OCI-LY7 (cell line): ENCODE results near the gene MYCBPAP. TPM values are rescaled to one million over a fixed set of nuclear protein-coding genes. Genes with fewer than 3 reads are reported as not detected.
"Not testable (repeated sequence)": the region's sequence is repeated elsewhere in the genome, so short reads cannot be mapped to it uniquely, and the experiment has no call there.

ENCODE experiments used
- BruUV-seq: library from RNA; stranded (reverse); fragments of 400-500 nt; replicated peaks from 2 replicates; lab custom pipeline; 2021; lab: Mats Ljungman, UMichigan
- CTCF ChIA-PET: fragments of 300-600 bp; sonication (Branson Sonifier 250); formaldehyde crosslinking; loops from one replicate; lab custom pipeline; 2022; ENCODE audit warnings: antibody characterized with exemption; ENCODE audit not compliant: unreplicated experiment; lab: Charles Lee
- POLR2A ChIA-PET: fragments of 300-600 bp; sonication (Branson Sonifier 250); formaldehyde crosslinking; loops from one replicate; lab custom pipeline; 2022; ENCODE audit warnings: antibody characterized with exemption; lab: Charles Lee
- DNase-seq: peaks from one replicate; pipeline ENCODE4 v3.0.0-alpha.2; 2015; ENCODE audit warnings: low spot score
- H2AFZ ChIP-seq: fragments of 200-600 bp; sonication (generic), shearing (Covaris generic); 2 replicates; pipeline ENCODE4 v1.6.1; 2014; ENCODE audit warnings: mild to moderate bottlenecking, antibody characterized with exemption, low read length, moderate library complexity
- H3K27ac ChIP-seq: fragments of 200-600 bp; sonication (generic); 2 replicates; pipeline ENCODE4 v1.5.1; 2014; ENCODE audit warnings: mixed run types, low read depth, mild to moderate bottlenecking, moderate library complexity, low read length, inconsistent platforms; ENCODE audit not compliant: poor library complexity, severe bottlenecking
- H3K36me3 ChIP-seq: fragments of 200-600 bp; sonication (generic); 2 replicates; pipeline ENCODE4 v1.6.1; 2014; ENCODE audit warnings: mild to moderate bottlenecking, antibody characterized with exemption, low read length, moderate library complexity, mixed read lengths; ENCODE audit not compliant: insufficient read depth
- H3K4me1 ChIP-seq: fragments of 200-600 bp; sonication (generic); 2 replicates; pipeline ENCODE4 v1.5.1; 2014; ENCODE audit warnings: mild to moderate bottlenecking, low read length; ENCODE audit not compliant: insufficient read depth, poor library complexity, severe bottlenecking
- H3K4me2 ChIP-seq: fragments of 200-600 bp; sonication (generic); 2 replicates; pipeline ENCODE4 v1.6.1; 2014; ENCODE audit warnings: mild to moderate bottlenecking, low read length
- H3K4me3 ChIP-seq: fragments of 200-600 bp; sonication (generic); 2 replicates; pipeline ENCODE4 v1.5.1; 2014; ENCODE audit warnings: mild to moderate bottlenecking, low read depth, low read length; ENCODE audit not compliant: poor library complexity, severe bottlenecking
- H3K79me2 ChIP-seq: fragments of 200-600 bp; sonication (generic); 2 replicates; pipeline ENCODE4 v1.6.1; 2016; ENCODE audit warnings: low read depth, mild to moderate bottlenecking, low read length, moderate library complexity, mixed read lengths; ENCODE audit not compliant: insufficient read depth
- H3K9me2 ChIP-seq: fragments of 200-600 bp; sonication (generic); 2 replicates; pipeline ENCODE4 v1.6.1; 2016; ENCODE audit warnings: mild to moderate bottlenecking, low read length, mixed read lengths; ENCODE audit not compliant: insufficient read depth
- H3K9me3 ChIP-seq: fragments of 200-600 bp; sonication (generic); 2 replicates; pipeline ENCODE4 v1.6.1; 2014; ENCODE audit warnings: mild to moderate bottlenecking, mixed run types, low read length, mixed read lengths
- H4K20me1 ChIP-seq: fragments of 200-600 bp; sonication (generic); 2 replicates; pipeline ENCODE4 v1.6.1; 2014; ENCODE audit warnings: mild to moderate bottlenecking, antibody characterized with exemption, low read length, moderate library complexity, mixed read lengths; ENCODE audit not compliant: insufficient read depth
- CTCF ChIP-seq: fragments of 200-600 bp; sonication (generic); conservative IDR thresholded peaks from 2 replicates; pipeline ENCODE4 v1.5.1; 2014; ENCODE audit warnings: mild to moderate bottlenecking, antibody characterized with exemption, low read length, moderate library complexity, mixed read lengths
- EZH2phosphoT487 ChIP-seq: fragments of 200-600 bp; sonication (generic); IDR thresholded peaks from 2 replicates; pipeline ENCODE4 v1.6.1; 2018; ENCODE audit warnings: low read depth, borderline replicate concordance, mild to moderate bottlenecking, mixed run types, antibody characterized with exemption, low read length, moderate library complexity, mixed read lengths
- intact Hi-C: fragments of 100-400 bp; cut with micrococcal nuclease; formaldehyde crosslinking; loops from one replicate; pipeline ENCODE4 v1.10.0; 2022; ENCODE audit not compliant: unreplicated experiment
- total RNA-seq, 2 experiments: library from RNA; depleted of rRNA in 1 of 2; stranded (reverse); fragments of >200 nt in 1 of 2; shearing (Covaris generic) in 1 of 2; gene quantifications; 2 replicates each; pipeline ENCODE4 v1.2.3, GENCODE V29; 2014 to 2022

MYCBPAP gene
- total RNA-seq, 2 experiments from 2014 or later = 5.0 to 6.8 TPM

GRCh38 chr17:50473901-50474300 is 34.3 kb upstream of the MYCBPAP start:
- no peaks in the 10 kb centered on the region for H3K36me3 ChIP-seq
- ChIA-PET CTCF (no interaction called here), POLR2A (no interaction called here)
- intact Hi-C loops = no loop called here
- no peak overlapping the region for H2AFZ ChIP-seq
- no peaks in the 10 kb centered on the region for H3K9me2 ChIP-seq
- no peak overlapping the region for H3K27ac ChIP-seq
- TF ChIP-seq EZH2phosphoT487 = no peak
- no peak for TF ChIP-seq CTCF
- no peaks in the 10 kb centered on the region for H3K79me2 ChIP-seq
- DNase-seq = no peak
- no peak overlapping the region for H3K4me2 ChIP-seq
- TSS peak; percentile 77 for BruUV-seq
- no peaks in the 10 kb centered on the region for H4K20me1 ChIP-seq
- H3K4me3 ChIP-seq = no peak overlapping the region
- peaks cover 7% of the 10 kb centered on the region for H3K4me1 ChIP-seq
- no peaks in the 10 kb centered on the region for H3K9me3 ChIP-seq

- no peaks in the 10 kb centered on the region for H4K20me1 ChIP-seq
- intact Hi-C loops = no loop called here
- POLR2A ChIA-PET = no interaction called here
- no peak overlapping the region for H2AFZ ChIP-seq
- no peaks in the 10 kb centered on the region for H3K9me2 ChIP-seq
- CTCF ChIA-PET = no interaction called here
- H3K79me2 ChIP-seq = peaks cover 3% of the 10 kb centered on the region; the same call in 1 of the 2 replicates
- no peak overlapping the region for H3K4me2 ChIP-seq
- H3K4me1 ChIP-seq = peaks cover 8% of the 10 kb centered on the region
- H3K9me3 ChIP-seq = no peaks in the 10 kb centered on the region
- no TSS peak for BruUV-seq
- DNase-seq = no peak
- H3K4me3 ChIP-seq = no peak overlapping the region
- TF ChIP-seq EZH2phosphoT487 (no peak), CTCF (no peak)
- no peak overlapping the region for H3K27ac ChIP-seq
- H3K36me3 ChIP-seq = no peaks in the 10 kb centered on the region
Measured at GRCh38 chr17:50474523-50474922, 33.7 kb upstream of the MYCBPAP start.

- no peak overlapping the region for H3K4me2 ChIP-seq
- TF ChIP-seq EZH2phosphoT487 (no peak), CTCF (no peak)
- intact Hi-C loops = loop anchor here (5.0 kb wide), 1 partner anchor 128 kb away; the partner anchor contains the start of gene XYLT2
- no peaks in the 10 kb centered on the region for H3K36me3 ChIP-seq
- CTCF ChIA-PET = no interaction called here
- POLR2A ChIA-PET = no interaction called here
- DNase-seq = no peak
- no TSS peak for BruUV-seq
- no peak overlapping the region for H3K27ac ChIP-seq
- H3K79me2 ChIP-seq = peaks cover 3% of the 10 kb centered on the region; the same call in 1 of the 2 replicates
- peaks cover 16% of the 10 kb centered on the region for H3K4me1 ChIP-seq
- H4K20me1 ChIP-seq = no peaks in the 10 kb centered on the region
- no peaks in the 10 kb centered on the region for H3K9me2 ChIP-seq
- H3K9me3 ChIP-seq = no peaks in the 10 kb centered on the region
- no peak overlapping the region for H2AFZ ChIP-seq
- H3K4me3 ChIP-seq = no peak overlapping the region
Measured at GRCh38 chr17:50475362-50475761, 32.9 kb upstream of the MYCBPAP start.

- BruUV-seq, H3K4me2 ChIP-seq, POLR2A ChIA-PET, H3K9me3 ChIP-seq, DNase-seq, H3K79me2 ChIP-seq, H2AFZ ChIP-seq, H3K4me3 ChIP-seq, CTCF ChIA-PET, H3K9me2 ChIP-seq, H4K20me1 ChIP-seq, H3K36me3 ChIP-seq, H3K27ac ChIP-seq: not testable (repeated sequence)
- peaks cover 16% of the 10 kb centered on the region for H3K4me1 ChIP-seq
- intact Hi-C loops = loop anchor here (5.0 kb wide), 1 partner anchor 129 kb away; the partner anchor contains the start of gene XYLT2
Measured at GRCh38 chr17:50475775-50476544, 32.3 kb upstream of the MYCBPAP start.
